H7 (cell line): ENCODE data around the gene NKX2-3. TPM values are rescaled to one million over a fixed set of nuclear protein-coding genes. Genes with fewer than 3 reads are reported as not detected.

Experiments
- DNase-seq: peaks from one replicate; pipeline ENCODE4 v3.0.0; 2012
- H3K27me3 ChIP-seq: 2 replicates; pipeline ENCODE4 v1.6.0; 2011; ENCODE audit warnings: mild to moderate bottlenecking, low read length; ENCODE audit not compliant: control insufficient read depth, insufficient read depth
- H3K36me3 ChIP-seq: replicated peaks from 2 replicates; pipeline ENCODE4 v1.5.1; 2011; ENCODE audit warnings: low read length; ENCODE audit not compliant: control insufficient read depth, insufficient read depth
- H3K4me3 ChIP-seq: 2 replicates; pipeline ENCODE4 v1.5.1; 2011; ENCODE audit warnings: low read depth, mild to moderate bottlenecking, control low read depth, low read length, moderate library complexity; ENCODE audit not compliant: insufficient read depth
- total RNA-seq: library from RNA; depleted of rRNA; stranded (reverse); fragments of >200 nt; shearing (Covaris generic); gene quantifications from 2 replicates; pipeline ENCODE4 v1.2.3, GENCODE V29; 2014

NKX2-3 gene
- total RNA-seq, 1 experiment from 2014 or later: not detected

DNA sequence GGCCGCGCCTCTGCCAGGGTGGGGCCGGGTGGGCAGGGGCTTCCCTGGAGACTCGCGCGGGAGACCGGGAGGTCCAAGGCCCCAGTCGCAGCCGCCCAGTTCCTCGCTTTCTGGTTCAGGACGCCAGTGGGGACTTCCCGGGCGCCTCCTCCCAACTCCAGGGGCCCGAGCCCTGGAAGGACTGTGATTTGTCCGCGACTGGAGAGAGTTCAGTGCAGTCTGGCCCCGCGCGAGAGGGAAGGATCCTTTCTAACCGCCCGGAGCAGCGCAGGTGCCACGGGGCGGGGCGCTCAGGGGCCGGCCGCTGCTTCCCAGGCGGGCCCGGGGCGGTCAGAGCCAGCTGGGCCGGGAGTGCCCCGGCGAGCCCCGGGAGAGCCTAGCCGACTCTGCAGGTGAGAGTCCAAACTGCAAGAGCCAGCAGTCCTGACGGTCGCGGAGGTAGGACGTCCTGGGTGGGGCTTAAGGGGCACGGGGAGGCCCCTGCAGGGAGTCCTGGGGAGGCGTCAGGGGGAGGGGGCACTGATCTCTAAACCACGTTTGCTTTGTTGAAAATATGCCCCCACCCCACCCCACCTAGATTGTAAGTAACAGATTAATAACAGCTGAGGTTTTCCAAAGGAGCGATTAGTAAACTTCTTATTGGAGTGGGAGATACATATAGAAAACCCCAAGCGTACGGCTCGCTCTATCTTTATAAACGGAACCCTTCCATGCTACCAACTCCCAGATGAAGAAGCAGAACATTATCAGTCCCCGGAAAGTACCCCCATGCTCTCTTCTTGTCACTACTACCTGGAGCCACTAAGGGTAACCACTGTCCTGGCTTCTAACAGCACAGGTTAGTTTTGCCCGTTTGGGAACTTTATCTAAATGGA lies 8.2 kb downstream of the NKX2-3 start:
- H3K27me3 ChIP-seq: peaks cover 94% of the 10 kb centered on the region

GRCh38 chr10:99544322-99544721 lies 11.6 kb downstream of the NKX2-3 start:
- DNase-seq: no peak
- Histone ChIP-seq H3K4me3 (no peak overlapping the region), H3K36me3 (no peaks in the 10 kb centered on the region), H3K27me3 (peaks cover 68% of the 10 kb centered on the region)

More for the DNA sequence above, 8.2 kb downstream of the NKX2-3 start:
- Histone ChIP-seq H3K4me3 (no peak overlapping the region), H3K36me3 (no peaks in the 10 kb centered on the region)
- DNase-seq: peak; percentile 90

DNA sequence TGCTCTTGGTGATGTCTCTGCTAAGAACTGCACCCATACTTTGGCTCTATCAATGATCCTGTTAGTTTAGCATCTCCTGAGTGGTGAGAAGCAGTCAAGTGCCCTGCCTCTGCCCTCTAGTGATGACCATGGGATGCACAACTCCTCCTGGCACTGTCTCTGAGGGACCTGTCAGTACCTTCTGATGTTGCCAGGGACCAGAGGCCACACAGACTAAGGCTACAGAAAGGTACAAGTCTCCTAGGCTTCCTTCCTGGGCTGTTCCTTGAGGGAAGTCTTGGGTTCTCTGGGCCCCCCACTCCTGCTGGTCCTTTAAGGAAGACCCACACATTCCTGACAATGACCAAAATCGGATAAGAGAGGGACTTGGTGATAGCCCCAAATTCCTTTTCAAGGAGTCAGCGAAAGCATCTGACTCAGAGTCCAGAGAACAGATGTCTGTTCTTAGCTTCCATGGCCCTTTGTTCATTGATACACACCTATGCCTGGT lies 15.3 kb downstream of the NKX2-3 start:
- Histone ChIP-seq H3K27me3 (peaks cover 32% of the 10 kb centered on the region), H3K4me3 (no peak overlapping the region), H3K36me3 (no peaks in the 10 kb centered on the region)
- DNase-seq: peak; percentile 74

DNA sequence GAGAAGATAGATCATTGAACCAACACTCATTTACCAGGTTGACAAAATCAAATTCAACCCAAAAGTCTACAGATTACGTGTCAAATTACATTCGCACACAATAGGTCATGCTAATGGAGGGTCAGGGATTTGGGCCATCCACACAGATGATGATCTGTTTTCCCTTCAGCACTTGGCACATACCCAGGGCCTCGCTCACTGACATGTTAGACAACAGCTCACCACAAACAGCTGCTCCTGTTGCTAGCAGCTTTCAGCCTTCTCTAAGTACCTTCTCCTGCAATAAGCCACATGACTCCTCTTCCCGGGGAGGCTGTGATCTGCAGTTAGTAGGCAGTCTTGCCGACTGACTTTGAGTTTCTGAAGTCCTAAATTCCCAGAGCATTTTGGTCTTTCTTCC lies 18.4 kb downstream of the NKX2-3 start:
- peaks cover 5% of the 10 kb centered on the region for H3K27me3 ChIP-seq
- no peak overlapping the region for H3K4me3 ChIP-seq
- no peaks in the 10 kb centered on the region for H3K36me3 ChIP-seq
- DNase-seq: no peak

DNA sequence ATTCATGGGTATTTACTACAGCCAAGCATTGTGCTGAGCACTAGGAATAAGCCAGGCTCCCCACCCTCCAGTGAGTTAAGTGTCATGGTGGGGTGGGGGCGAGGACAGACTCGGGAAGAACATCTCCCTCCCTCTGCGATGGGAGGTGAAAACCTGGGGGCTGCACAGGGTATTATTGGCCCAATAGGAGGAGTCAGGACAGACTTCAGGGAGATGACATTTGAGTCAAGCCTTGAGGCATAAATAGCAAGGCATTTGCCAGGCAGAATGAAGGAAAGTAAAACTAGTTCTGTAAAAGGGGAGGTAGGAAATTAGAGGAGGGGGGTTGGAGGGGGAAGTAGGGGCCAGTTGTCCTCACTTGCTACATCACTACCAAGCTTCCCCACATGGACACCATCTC lies 18.9 kb downstream of the NKX2-3 start:
- no peak for DNase-seq
- no peak overlapping the region for H3K4me3 ChIP-seq
- H3K36me3 ChIP-seq: no peaks in the 10 kb centered on the region
- peaks cover 1% of the 10 kb centered on the region for H3K27me3 ChIP-seq

- H3K27me3 ChIP-seq: no peaks in the 10 kb centered on the region; the same call in 1 of the 2 replicates
- no peak for DNase-seq
These were observed 22.6 kb downstream of the NKX2-3 start for GRCh38 chr10:99555371-99555770.

DNA sequence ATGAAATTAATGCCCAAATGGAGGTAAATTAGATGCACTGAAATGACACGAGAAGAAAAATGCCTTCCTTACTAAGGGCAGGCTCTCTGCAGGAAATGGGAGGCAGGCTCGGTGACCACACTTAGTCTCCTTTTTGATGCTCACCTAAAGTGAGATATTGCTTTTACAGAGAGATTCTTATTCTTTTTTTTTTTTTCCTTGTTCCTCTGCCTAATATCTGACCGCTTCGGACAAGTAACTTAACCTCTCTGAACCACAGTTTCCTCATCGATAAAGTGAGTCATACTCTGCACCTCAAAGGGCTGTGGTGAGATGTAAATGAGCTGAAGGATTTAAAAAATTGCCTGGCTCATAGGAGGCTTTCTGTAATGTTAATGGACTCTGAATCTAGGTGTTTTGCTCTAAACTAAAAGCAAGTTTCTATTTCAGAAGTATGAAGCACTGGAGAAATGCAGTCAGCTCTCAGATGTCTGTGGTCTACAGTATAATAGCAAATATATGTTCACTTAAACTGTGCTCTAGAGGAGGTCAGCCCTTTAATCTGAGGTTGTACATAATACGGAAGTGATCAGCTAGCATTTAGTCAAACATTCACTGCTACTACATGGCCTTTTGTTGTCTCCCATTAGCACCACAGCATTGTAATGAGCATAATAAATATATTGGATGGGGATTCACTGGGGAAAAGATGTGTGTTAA lies 23.2 kb downstream of the NKX2-3 start:
- Histone ChIP-seq H3K4me3 (no peak overlapping the region), H3K27me3 (no peaks in the 10 kb centered on the region), H3K36me3 (no peaks in the 10 kb centered on the region)
- no peak for DNase-seq

More at GRCh38 chr10:99555371-99555770, 22.6 kb downstream of the NKX2-3 start:
- H3K4me3 ChIP-seq: no peak overlapping the region
- no peaks in the 10 kb centered on the region for H3K36me3 ChIP-seq

DNA sequence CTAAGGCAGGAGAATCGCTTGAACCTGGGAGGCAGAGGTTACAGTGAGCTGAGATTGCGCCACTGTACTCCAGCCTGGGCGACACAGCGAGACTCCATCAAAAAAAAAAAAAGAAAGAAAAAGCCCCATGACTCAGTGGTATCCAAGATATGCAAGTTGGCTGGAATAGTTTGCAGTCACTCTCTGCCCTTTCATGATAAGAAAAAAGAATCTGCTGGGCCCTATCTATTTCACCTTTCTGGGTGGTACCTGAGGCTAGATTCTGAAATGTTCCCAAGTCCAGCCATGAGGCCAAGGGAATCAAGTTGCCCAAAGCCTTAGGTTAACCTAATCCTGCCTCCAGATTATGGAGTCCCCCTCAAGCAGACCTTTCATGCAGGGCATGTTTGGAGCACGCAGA lies 24.3 kb downstream of the NKX2-3 start:
- no peaks in the 10 kb centered on the region for H3K36me3 ChIP-seq
- H3K27me3 ChIP-seq: no peaks in the 10 kb centered on the region
- no peak overlapping the region for H3K4me3 ChIP-seq
- no peak for DNase-seq

DNA sequence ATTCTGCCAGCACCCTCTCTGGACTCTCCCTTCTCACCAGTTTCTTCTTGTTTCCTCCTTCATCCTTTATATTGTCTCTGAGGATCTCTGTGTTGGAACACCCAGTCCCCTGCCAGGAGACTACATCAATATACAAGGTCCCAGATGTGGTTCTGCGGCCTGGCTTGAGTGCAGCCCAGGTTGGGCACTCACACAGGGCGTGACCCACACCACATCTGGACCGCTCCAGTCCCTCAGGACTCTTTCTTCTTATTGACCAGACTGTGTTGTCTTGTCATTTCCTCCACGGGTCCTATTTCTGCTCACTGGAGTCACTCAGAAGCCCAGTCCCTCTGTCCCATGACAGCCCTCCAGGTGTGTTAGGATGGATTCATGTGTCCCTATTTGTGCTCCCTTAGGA lies 26.0 kb downstream of the NKX2-3 start:
- H3K36me3 ChIP-seq: no peaks in the 10 kb centered on the region
- H3K27me3 ChIP-seq: no peaks in the 10 kb centered on the region
- DNase-seq: no peak
- H3K4me3 ChIP-seq: no peak overlapping the region

- Histone ChIP-seq H3K36me3 (no peaks in the 10 kb centered on the region), H3K4me3 (no peak overlapping the region), H3K27me3 (no peaks in the 10 kb centered on the region)
- peak; percentile 72 for DNase-seq
These were observed 27.8 kb downstream of the NKX2-3 start for GRCh38 chr10:99560277-99561126.

- no peaks in the 10 kb centered on the region for H3K36me3 ChIP-seq
- H3K4me3 ChIP-seq: no peak overlapping the region
- no peak for DNase-seq
- H3K27me3 ChIP-seq: no peaks in the 10 kb centered on the region
These were observed 29.9 kb downstream of the NKX2-3 start for GRCh38 chr10:99562631-99563030.

- H3K27me3 ChIP-seq: no peaks in the 10 kb centered on the region
- H3K4me3 ChIP-seq: no peak overlapping the region
- no peak for DNase-seq
- no peaks in the 10 kb centered on the region for H3K36me3 ChIP-seq
These were observed 31.6 kb downstream of the NKX2-3 start for GRCh38 chr10:99564361-99564760.

GRCh38 chr10:99565166-99565565 lies 32.4 kb downstream of the NKX2-3 start:
- no peak for DNase-seq
- H3K27me3 ChIP-seq: no peaks in the 10 kb centered on the region
- no peak overlapping the region for H3K4me3 ChIP-seq
- H3K36me3 ChIP-seq: no peaks in the 10 kb centered on the region

- DNase-seq: no peak
These were observed 36.7 kb downstream of the NKX2-3 start for GRCh38 chr10:99569253-99569939.

More at GRCh38 chr10:99569253-99569939, 36.7 kb downstream of the NKX2-3 start:
- Histone ChIP-seq H3K27me3 (no peaks in the 10 kb centered on the region), H3K36me3 (no peaks in the 10 kb centered on the region), H3K4me3 (no peak overlapping the region)
